Endodermal cell (in vitro differentiated cells): Measurements from ENCODE around the gene ANKRD6. TPM values are rescaled to one million over a fixed set of nuclear protein-coding genes. Genes with fewer than 3 reads are reported as not detected.
A peak's percentile ranks its signal among the peaks of the same experiment; 100 is the strongest.

Experiments
- DNase-seq: peaks from one replicate; pipeline ENCODE4 v3.0.0-alpha.2; 2017
- H3K27ac ChIP-seq: 2 replicates; pipeline ENCODE4 v1.5.1; 2013; ENCODE audit warnings: mild to moderate bottlenecking, low read depth, low read length, moderate library complexity
- H3K27me3 ChIP-seq: 2 replicates; pipeline ENCODE4 v1.6.1; 2013; ENCODE audit warnings: mild to moderate bottlenecking, low read length, moderate library complexity; ENCODE audit not compliant: insufficient read depth, control insufficient read depth, poor library complexity, severe bottlenecking
- H3K36me3 ChIP-seq: 2 replicates; pipeline ENCODE4 v1.7.0; 2013; ENCODE audit warnings: mild to moderate bottlenecking, low read length, moderate library complexity; ENCODE audit not compliant: control insufficient read depth, insufficient read depth
- H3K4me1 ChIP-seq: one replicate; pipeline ENCODE4 v1.7.0; 2013; ENCODE audit warnings: low read length; ENCODE audit not compliant: control insufficient read depth, insufficient read depth
- H3K4me3 ChIP-seq: 2 replicates; pipeline ENCODE4 v1.5.1; 2013; ENCODE audit warnings: mild to moderate bottlenecking, low read length, moderate library complexity
- H3K9ac ChIP-seq: 2 replicates; pipeline ENCODE4 v1.6.1; 2013; ENCODE audit warnings: mild to moderate bottlenecking, low read length, moderate library complexity; ENCODE audit not compliant: poor library complexity, severe bottlenecking; ENCODE audit errors: extremely low read depth
- H3K9me3 ChIP-seq: 2 replicates; pipeline ENCODE4 v1.6.1; 2013; ENCODE audit warnings: mild to moderate bottlenecking, low read length, moderate library complexity; ENCODE audit not compliant: control insufficient read depth
- H3K27ac Mint-ChIP-seq: 2 replicates; pipeline ENCODE4 v1.8.0; 2020; ENCODE audit warnings: mixed read lengths
- H3K27me3 Mint-ChIP-seq: 2 replicates; pipeline ENCODE4 v1.8.0; 2021; ENCODE audit warnings: mild to moderate bottlenecking, mixed read lengths; ENCODE audit not compliant: insufficient read depth
- H3K36me3 Mint-ChIP-seq: 2 replicates; pipeline ENCODE4 v1.8.0; 2020; ENCODE audit warnings: low read depth, mixed read lengths
- H3K4me1 Mint-ChIP-seq: 2 replicates; pipeline ENCODE4 v1.8.0; 2020; ENCODE audit warnings: mixed read lengths
- H3K4me3 Mint-ChIP-seq: 2 replicates; pipeline ENCODE4 v1.8.0; 2020; ENCODE audit warnings: mild to moderate bottlenecking, moderate library complexity, mixed read lengths
- H3K9me3 Mint-ChIP-seq: 2 replicates; pipeline ENCODE4 v1.8.0; 2020; ENCODE audit warnings: mild to moderate bottlenecking, mixed read lengths
- WGBS, 2 experiments: methylation state at CpG; one replicate each; pipeline versions ENCODE4 v1.1.5 to v1.1.7; 2013; ENCODE audit warnings: missing lambda C conversion rate in 2 of 2, mixed read lengths in 1 of 2; ENCODE audit not compliant: insufficient coverage in 1 of 2, insufficient read length in 1 of 2; 5-methylcytosine and 5-hydroxymethylcytosine counted together
- total RNA-seq, 2 donors: library from RNA; stranded (reverse); fragmentation: NEBNext Ultra II Directional in 1 of 2; extraction: Animal tissue kit (Norgen Biotek cat#: 25700) in 1 of 2; gene quantifications; 2 replicates in 1 of 2; 3 replicates in 1 of 2; pipeline ENCODE4 v1.2.1, GENCODE V29; 2021
- TF ChIP-seq, protein P1 (sequence below): fragments of 200-600 bp; sonication (generic); conservative IDR thresholded peaks from 2 replicates; pipeline ENCODE4 v1.5.0; 2021; ENCODE audit warnings: antibody characterized with exemption, mild to moderate bottlenecking

Gene ANKRD6
- total RNA-seq, 2 donors from 2014 or later, result 88.7 to 110 TPM

DNA sequence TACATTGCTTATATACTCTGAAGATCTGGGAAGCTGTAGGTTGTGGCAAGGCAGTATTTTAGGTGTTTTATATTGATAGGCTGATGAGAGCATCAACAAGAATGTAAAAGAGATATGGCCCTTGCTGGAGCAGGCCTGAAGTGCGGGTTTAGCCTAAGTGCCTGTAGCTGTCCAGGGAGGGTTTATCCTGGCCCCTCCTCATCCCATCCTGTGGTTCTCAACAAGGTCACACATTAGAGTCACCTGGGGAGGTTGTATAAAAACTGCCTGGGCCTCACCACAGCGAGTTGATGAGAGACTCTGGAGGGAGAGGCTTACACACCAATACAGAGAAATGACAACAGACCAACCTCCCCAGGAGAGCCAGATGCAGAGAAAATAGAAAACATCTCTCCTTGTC, 157.2 kb downstream of the ANKRD6 start:
- peaks cover 19% of the 10 kb centered on the region for H3K4me1 ChIP-seq
- no peaks in the 10 kb centered on the region for H3K9me3 Mint-ChIP-seq
- peak overlapping the region; percentile 96 for H3K27ac Mint-ChIP-seq
- H3K27me3 Mint-ChIP-seq, result no peaks in the 10 kb centered on the region
- no peaks in the 10 kb centered on the region for H3K9me3 ChIP-seq
- no peaks in the 10 kb centered on the region for H3K27me3 ChIP-seq
- no peak overlapping the region for H3K9ac ChIP-seq
- H3K27ac ChIP-seq, result no peak overlapping the region
- H3K4me1 Mint-ChIP-seq, result peaks cover 51% of the 10 kb centered on the region
- no peak overlapping the region for H3K4me3 Mint-ChIP-seq
- 60 to 77% methylated on average over 1 to 2 of the region's 2 CpGs for whole genome bisulfite sequencing, 2 experiments
- H3K4me3 ChIP-seq, result no peak overlapping the region
- peaks cover 18% of the 10 kb centered on the region for H3K36me3 Mint-ChIP-seq
- TF ChIP-seq, protein P1, sequence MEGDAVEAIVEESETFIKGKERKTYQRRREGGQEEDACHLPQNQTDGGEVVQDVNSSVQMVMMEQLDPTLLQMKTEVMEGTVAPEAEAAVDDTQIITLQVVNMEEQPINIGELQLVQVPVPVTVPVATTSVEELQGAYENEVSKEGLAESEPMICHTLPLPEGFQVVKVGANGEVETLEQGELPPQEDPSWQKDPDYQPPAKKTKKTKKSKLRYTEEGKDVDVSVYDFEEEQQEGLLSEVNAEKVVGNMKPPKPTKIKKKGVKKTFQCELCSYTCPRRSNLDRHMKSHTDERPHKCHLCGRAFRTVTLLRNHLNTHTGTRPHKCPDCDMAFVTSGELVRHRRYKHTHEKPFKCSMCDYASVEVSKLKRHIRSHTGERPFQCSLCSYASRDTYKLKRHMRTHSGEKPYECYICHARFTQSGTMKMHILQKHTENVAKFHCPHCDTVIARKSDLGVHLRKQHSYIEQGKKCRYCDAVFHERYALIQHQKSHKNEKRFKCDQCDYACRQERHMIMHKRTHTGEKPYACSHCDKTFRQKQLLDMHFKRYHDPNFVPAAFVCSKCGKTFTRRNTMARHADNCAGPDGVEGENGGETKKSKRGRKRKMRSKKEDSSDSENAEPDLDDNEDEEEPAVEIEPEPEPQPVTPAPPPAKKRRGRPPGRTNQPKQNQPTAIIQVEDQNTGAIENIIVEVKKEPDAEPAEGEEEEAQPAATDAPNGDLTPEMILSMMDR, result no peak
- peaks cover 7% of the 10 kb centered on the region for H3K36me3 ChIP-seq
- peak; percentile 72 for DNase-seq

DNA sequence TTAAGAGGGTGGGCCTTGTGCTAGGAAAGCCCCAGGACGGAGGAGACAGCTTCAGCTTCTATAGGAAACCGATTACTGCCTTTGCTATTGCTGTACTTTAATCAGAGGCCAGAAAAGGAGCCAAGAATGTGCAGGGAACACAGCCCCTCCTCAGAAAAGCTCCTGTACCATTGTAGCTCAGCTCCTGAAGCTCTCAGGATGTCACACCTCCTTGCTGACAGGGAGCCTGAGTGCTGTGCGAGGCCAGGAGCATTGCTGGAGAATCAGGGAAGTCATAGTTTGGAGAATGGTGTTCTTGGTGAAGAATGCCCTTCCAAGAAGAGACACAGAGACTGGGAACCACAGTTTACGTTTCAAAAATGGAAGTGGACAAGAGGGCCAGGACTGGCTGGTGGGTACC, 158.8 kb downstream of the ANKRD6 start:
- Mint-ChIP-seq H3K27ac (peak overlapping the region; percentile 36), H3K36me3 (peaks cover 34% of the 10 kb centered on the region), H3K4me3 (no peak overlapping the region), H3K9me3 (no peaks in the 10 kb centered on the region), H3K4me1 (peaks cover 48% of the 10 kb centered on the region), H3K27me3 (no peaks in the 10 kb centered on the region)
- WGBS, 2 experiments, result 85 to 89% methylated on average over 3 to 4 of the region's 4 CpGs
- Histone ChIP-seq H3K4me1 (peaks cover 19% of the 10 kb centered on the region), H3K36me3 (peaks cover 17% of the 10 kb centered on the region), H3K9ac (no peak overlapping the region), H3K27ac (no peak overlapping the region), H3K27me3 (no peaks in the 10 kb centered on the region), H3K9me3 (no peaks in the 10 kb centered on the region), H3K4me3 (no peak overlapping the region)
- DNase-seq, result peak; percentile 57
- TF ChIP-seq, protein P1, result no peak

DNA sequence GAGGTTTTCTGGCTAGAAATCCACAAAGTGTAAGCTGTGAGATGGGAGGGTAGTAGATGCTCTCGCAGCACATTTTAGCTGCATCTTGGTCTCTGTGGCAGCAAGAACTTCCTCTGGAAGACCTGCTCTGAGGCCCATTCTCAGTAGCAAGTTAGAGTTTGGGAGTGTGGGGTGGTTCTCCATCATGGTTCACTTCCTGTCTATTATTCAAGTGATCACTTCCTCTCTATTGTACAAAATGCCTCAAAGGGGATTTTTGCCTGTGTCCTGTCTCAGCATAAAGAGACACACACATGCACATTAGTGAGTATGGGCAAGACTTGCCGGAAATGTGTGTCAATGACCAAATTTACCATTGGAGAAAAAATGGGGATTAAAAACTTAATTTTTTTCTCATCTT, 163.1 kb downstream of the ANKRD6 start:
- TF ChIP-seq, protein P1, result no peak
- no peaks in the 10 kb centered on the region for H3K27me3 ChIP-seq
- no peak overlapping the region for H3K27ac ChIP-seq
- Mint-ChIP-seq H3K36me3 (peaks cover 50% of the 10 kb centered on the region), H3K27ac (no peak overlapping the region), H3K4me1 (peaks cover 40% of the 10 kb centered on the region), H3K27me3 (no peaks in the 10 kb centered on the region), H3K9me3 (no peaks in the 10 kb centered on the region), H3K4me3 (no peak overlapping the region)
- peaks cover 37% of the 10 kb centered on the region for H3K36me3 ChIP-seq
- H3K9ac ChIP-seq, result no peak overlapping the region
- H3K4me3 ChIP-seq, result no peak overlapping the region
- H3K4me1 ChIP-seq, result peaks cover 11% of the 10 kb centered on the region
- DNase-seq, result no peak
- WGBS, 2 experiments, result 94% methylated on average over 2 of the region's 2 CpGs; no CpG with 5 or more reads in 1 of the 2 experiments
- H3K9me3 ChIP-seq, result no peaks in the 10 kb centered on the region
